HepG2 (cell line): Measurements from ENCODE around the gene GALNT10. TPM values are rescaled to one million over a fixed set of nuclear protein-coding genes. Genes with fewer than 3 reads are reported as not detected.

Source experiments
- ATAC-seq: fragments of 200-7000 bp; cut with Tn5 transposase; 3 replicates; pipeline ENCODE4 v1.9.1; 2020; ENCODE audit warnings: mild to moderate bottlenecking, moderate library complexity
- BruUV-seq: library from RNA; stranded (reverse); fragments of 400-500 nt; replicated peaks from 2 replicates; lab custom pipeline; 2021; lab: Mats Ljungman, UMichigan
- CTCF ChIA-PET: fragments of 300-600 bp; formaldehyde crosslinking; extraction: SDS; loops from one replicate; lab custom pipeline; 2021; ENCODE audit warnings: low total read pairs, inconsistent platforms, low intra/inter-chr PET ratio; lab: Yijun Ruan, JAX
- POLR2A ChIA-PET: fragments of 350-600 bp; sonication (Branson Sonifier 250); formaldehyde crosslinking; loops from one replicate; lab custom pipeline; 2020; ENCODE audit warnings: antibody characterized with exemption, inconsistent platforms; lab: Yijun Ruan, JAX
- DNase-seq: peaks from one replicate; pipeline ENCODE4 v3.0.0-alpha.2; 2015; ENCODE audit warnings: low spot score
- FAIRE-seq: peaks from 3 replicates; lab custom pipeline; 2011; peaks lifted over from hg19 to GRCh38; lab: Jason Lieb, UNC
- H2AFZ ChIP-seq: one replicate; pipeline ENCODE4 v1.6.1; 2011; ENCODE audit warnings: low read length, inconsistent platforms
- H3K27ac ChIP-seq: fragments of 300-600 bp; 3 replicates; pipeline ENCODE4 v1.8.0; 2011; ENCODE audit warnings: mixed run types, mild to moderate bottlenecking, mixed read lengths, low read length, inconsistent platforms; ENCODE audit not compliant: insufficient read depth; ENCODE audit errors: extremely low read length
- H3K27me3 ChIP-seq, 2 experiments: fragments of 200-600 bp in 1 of 2; 2 replicates in 1 of 2; 3 replicates in 1 of 2; pipeline versions ENCODE4 v1.6.0 to v1.8.0; 2011; ENCODE audit warnings: low read length in 2 of 2, mild to moderate bottlenecking in 2 of 2, moderate library complexity in 2 of 2, inconsistent platforms in 1 of 2; ENCODE audit not compliant: insufficient read depth in 2 of 2, control insufficient read depth in 1 of 2
- H3K36me3 ChIP-seq, 2 experiments: fragments of 200-600 bp in 1 of 2; replicated peaks in 1 of 2; 2 replicates in 1 of 2; 3 replicates in 1 of 2; pipeline versions ENCODE4 v1.5.1 to v1.8.0; 2011; ENCODE audit warnings: low read length in 2 of 2, inconsistent platforms in 1 of 2; ENCODE audit not compliant: insufficient read depth in 2 of 2, control insufficient read depth in 1 of 2
- H3K4me1 ChIP-seq: 2 replicates; pipeline ENCODE4 v1.5.1; 2012; ENCODE audit warnings: low read length, inconsistent platforms; ENCODE audit not compliant: insufficient read depth
- H3K4me2 ChIP-seq: 2 replicates; pipeline ENCODE4 v1.6.0; 2011; ENCODE audit warnings: low read depth, low read length, inconsistent platforms
- H3K4me3 ChIP-seq, 3 experiments: fragments of 200-600 bp in 1 of 3; sonication (generic), shearing (Covaris generic) in 1 of 3; replicated peaks in 1 of 3; 2 replicates each; pipeline ENCODE4 v1.5.1; 2011 to 2016; ENCODE audit warnings: low read length in 3 of 3, inconsistent platforms in 2 of 3, low read depth in 2 of 3, mild to moderate bottlenecking in 2 of 3, control low read depth in 1 of 3, mixed read lengths in 1 of 3; ENCODE audit not compliant: insufficient read depth in 1 of 3
- H3K79me2 ChIP-seq: one replicate; pipeline ENCODE4 v1.6.1; 2011; ENCODE audit warnings: low read length, inconsistent platforms; ENCODE audit not compliant: insufficient read depth
- H3K9ac ChIP-seq: 2 replicates; pipeline ENCODE4 v1.6.0; 2011; ENCODE audit warnings: mild to moderate bottlenecking, low read depth, low read length, inconsistent platforms; ENCODE audit not compliant: insufficient read depth
- H3K9me3 ChIP-seq: 2 replicates; pipeline ENCODE4 v1.5.1; 2012; ENCODE audit warnings: mild to moderate bottlenecking, low read length
- H4K20me1 ChIP-seq: 2 replicates; pipeline ENCODE4 v1.6.0; 2011; ENCODE audit warnings: inconsistent platforms, mild to moderate bottlenecking, low read length, moderate library complexity; ENCODE audit not compliant: insufficient read depth
- FOXC1 ChIP-seq: sonication (generic); formaldehyde crosslinking; IDR thresholded peaks from 2 replicates; pipeline ENCODE4 v1.8.0; 2022; ENCODE audit warnings: mild to moderate bottlenecking, missing genetic modification reagents, borderline replicate concordance
- GLI4 ChIP-seq: sonication (generic); formaldehyde crosslinking; IDR thresholded peaks from 2 replicates; pipeline ENCODE4 v1.5.1; 2020; ENCODE audit warnings: missing genetic modification reagents, mild to moderate bottlenecking, moderate library complexity, borderline replicate concordance
- ZBTB38 ChIP-seq: sonication (generic); formaldehyde crosslinking; IDR thresholded peaks from 2 replicates; pipeline ENCODE4 v1.5.1; 2020; ENCODE audit warnings: mild to moderate bottlenecking, missing genetic modification reagents
- ZNF564 ChIP-seq: sonication (generic); formaldehyde crosslinking; IDR thresholded peaks from 2 replicates; pipeline ENCODE4 v1.8.1; 2023; ENCODE audit warnings: mild to moderate bottlenecking, missing genetic modification reagents
- WGBS: methylation state at CpG from one replicate; pipeline ENCODE4 v1.1.6; 2017; ENCODE audit warnings: low lambda C conversion rate; 5-methylcytosine and 5-hydroxymethylcytosine counted together
- in situ Hi-C: cut with HindIII; loops from 2 replicates; pipeline ENCODE4 v1.10.0; 2017; ENCODE audit warnings: low pct_unique_long_range_greater_than_20kb; ENCODE audit not compliant: extremely low pct_ligation_motif_present
- intact Hi-C: fragments of 100-400 bp; cut with micrococcal nuclease; formaldehyde crosslinking; loops from one replicate; pipeline ENCODE4 v1.10.0; 2022; ENCODE audit not compliant: unreplicated experiment
- polyA plus RNA-seq, 8 experiments: library from polyadenylated mRNA; depleted of rRNA in 3 of 8; stranded (reverse) in 7 of 8; unstranded in 1 of 8; fragments of >200 nt; fragmentation: Illumina TruSeq in 4 of 8; extraction: Trizol in 4 of 8; gene quantifications; 2 replicates each; pipeline versions ENCODE4 v1.2.1 to v1.2.3, GENCODE V29; 2011 to 2016; ENCODE audit warnings: low read depth in 4 of 8, missing spikeins in 1 of 8, mixed read lengths in 1 of 8; ENCODE audit not compliant: insufficient read depth in 1 of 8
- total RNA-seq, 5 experiments: library from RNA; depleted of rRNA; stranded (reverse); fragments of >200 nt; fragmentation: Illumina TruSeq; extraction: Trizol; gene quantifications; 2 replicates each; pipeline ENCODE4 v1.2.3, GENCODE V29; 2016; ENCODE audit warnings: low read depth in 1 of 5
- TF ChIP-seq, protein P1 (sequence below): IDR thresholded peaks from 2 replicates; pipeline ENCODE4 v1.6.1; 2016; ENCODE audit warnings: mild to moderate bottlenecking, missing biosample characterization, missing genetic modification reagents
- TF ChIP-seq, protein P2 (sequence below): IDR thresholded peaks from 2 replicates; pipeline ENCODE4 v1.6.1; 2018; ENCODE audit warnings: missing genetic modification reagents

The GALNT10 gene
- total and polyA plus RNA-seq, 2 of the 13 experiments (the other 11 are each of a cell fraction or from before 2014, with no cell fraction given), result 8.1 to 11.2 TPM

DNA sequence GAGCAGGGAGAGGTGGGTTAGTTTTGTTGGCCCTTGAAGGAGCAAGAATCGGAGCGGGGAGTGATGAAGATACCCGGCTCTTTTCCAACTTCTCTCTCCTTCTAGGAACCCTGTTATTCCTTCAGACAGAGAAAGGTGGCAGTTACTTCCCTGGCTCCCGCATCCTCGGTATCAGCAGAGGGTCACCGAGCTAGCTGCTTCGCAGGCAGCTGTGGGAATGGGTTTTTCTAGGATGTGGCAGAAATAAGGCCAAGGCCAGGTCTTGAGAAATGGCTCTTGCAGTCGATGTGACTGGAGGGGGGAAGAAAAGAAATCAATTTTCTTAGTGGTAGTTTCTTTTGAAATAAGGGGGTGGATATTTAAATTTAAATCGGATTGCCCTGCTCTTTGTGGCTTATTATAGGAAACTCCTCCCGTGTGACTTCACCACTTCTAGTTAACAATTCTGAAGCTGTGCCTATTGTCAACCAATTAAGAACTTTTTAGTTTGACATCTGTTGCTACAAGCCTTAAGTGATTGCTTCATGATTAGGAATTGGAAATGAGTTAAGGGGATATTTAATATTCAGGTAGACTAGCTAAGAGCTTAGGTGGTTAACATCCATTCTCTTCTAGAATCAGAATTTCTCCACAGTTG lies 256.7 kb downstream of the GALNT10 start:
- BruUV-seq, result TSS peak; percentile 57
- POLR2A ChIA-PET, result interaction anchor here (0.6 to 1.4 kb wide), 2 partner anchors 22 to 257 kb away, joined by 4 to 5 read pairs; partner anchors contain the start of gene GALNT10
- Histone ChIP-seq H3K4me2 (peak overlapping the region; percentile 93), H3K36me3 (peaks cover 2 to 9% of the 10 kb centered on the region in 2 experiments; a peak in 4 of 5 replicates), H3K4me3 (peak overlapping the region; percentile 81 to 97 (median 94)), H3K79me2 (peaks cover 23% of the 10 kb centered on the region), H2AFZ (no peak overlapping the region), H3K27ac (peak overlapping the region; percentile 72), H3K9ac (peak overlapping the region; percentile 78), H3K9me3 (no peaks in the 10 kb centered on the region), H3K27me3 (no peaks in the 10 kb centered on the region), H3K4me1 (peaks cover 39% of the 10 kb centered on the region)
- intact Hi-C loops, result no loop called here
- CTCF ChIA-PET, result no interaction called here
- FAIRE-seq (no peak), DNase-seq (no peak)
- no peak for TF ChIP-seq GLI4
- TF ChIP-seq, protein P1, sequence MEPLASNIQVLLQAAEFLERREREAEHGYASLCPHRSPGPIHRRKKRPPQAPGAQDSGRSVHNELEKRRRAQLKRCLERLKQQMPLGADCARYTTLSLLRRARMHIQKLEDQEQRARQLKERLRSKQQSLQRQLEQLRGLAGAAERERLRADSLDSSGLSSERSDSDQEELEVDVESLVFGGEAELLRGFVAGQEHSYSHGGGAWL, result no peak
- TF ChIP-seq ZNF564 (CRISPR knock-in tag), result no peak
- 0 out of 2 replicates have a peak, but pooled peaks have one; percentile 20 for TF ChIP-seq FOXC1 (CRISPR knock-in tag)
- TF ChIP-seq, protein P2, sequence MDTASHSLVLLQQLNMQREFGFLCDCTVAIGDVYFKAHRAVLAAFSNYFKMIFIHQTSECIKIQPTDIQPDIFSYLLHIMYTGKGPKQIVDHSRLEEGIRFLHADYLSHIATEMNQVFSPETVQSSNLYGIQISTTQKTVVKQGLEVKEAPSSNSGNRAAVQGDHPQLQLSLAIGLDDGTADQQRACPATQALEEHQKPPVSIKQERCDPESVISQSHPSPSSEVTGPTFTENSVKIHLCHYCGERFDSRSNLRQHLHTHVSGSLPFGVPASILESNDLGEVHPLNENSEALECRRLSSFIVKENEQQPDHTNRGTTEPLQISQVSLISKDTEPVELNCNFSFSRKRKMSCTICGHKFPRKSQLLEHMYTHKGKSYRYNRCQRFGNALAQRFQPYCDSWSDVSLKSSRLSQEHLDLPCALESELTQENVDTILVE (CRISPR knock-in tag), result no peak
- no peak for TF ChIP-seq ZBTB38 (CRISPR knock-in tag)
- TF ChIP-seq, all 625 proteins: peak for 1
- H4K20me1 ChIP-seq, result peaks cover 11% of the 10 kb centered on the region
- no peak for ATAC-seq
- WGBS, result 1% methylated on average over 10 of the region's 10 CpGs
- in situ Hi-C loops, result no loop called here
